H1 (cell line): ENCODE data around the gene SSRP1. TPM values are rescaled to one million over a fixed set of nuclear protein-coding genes. Genes with fewer than 3 reads are reported as not detected.

Experiments used
- CTCF ChIA-PET: fragments of 300-600 bp; sonication (Branson Sonifier 250); formaldehyde crosslinking; loops from one replicate; lab custom pipeline; 2021; ENCODE audit not compliant: partially characterized antibody; lab: Charles Lee
- POLR2A ChIA-PET: fragments of 300-600 bp; sonication (Branson Sonifier 250); formaldehyde crosslinking; loops from one replicate; lab custom pipeline; 2021; ENCODE audit warnings: inconsistent platforms; ENCODE audit not compliant: partially characterized antibody; lab: Charles Lee
- DNase-seq, 2 experiments: peaks; one replicate each; pipeline versions ENCODE4 v3.0.0 to v3.0.0-alpha.2; 2010 to 2022; ENCODE audit warnings: low spot score in 2 of 2, low read depth in 1 of 2, mixed read lengths in 1 of 2
- FAIRE-seq: peaks from 2 replicates; lab custom pipeline; 2011; peaks lifted over from hg19 to GRCh38; lab: Jason Lieb, UNC
- H2AFZ ChIP-seq: 2 replicates; pipeline ENCODE4 v1.8.1; 2012; ENCODE audit warnings: low read length, inconsistent platforms
- H2AK5ac ChIP-seq: 2 replicates; pipeline ENCODE4 v1.6.1; 2013; ENCODE audit warnings: low read depth, low read length
- H2BK120ac ChIP-seq: replicated peaks from 2 replicates; pipeline ENCODE3; 2013; ENCODE audit warnings: low read depth, low read length, inconsistent platforms
- H2BK12ac ChIP-seq: 2 replicates; pipeline ENCODE4 v1.6.1; 2013; ENCODE audit warnings: low read depth, low read length
- H2BK15ac ChIP-seq: 2 replicates; pipeline ENCODE4 v1.6.1; 2013; ENCODE audit warnings: low read length
- H2BK20ac ChIP-seq: 2 replicates; pipeline ENCODE4 v1.6.1; 2013; ENCODE audit warnings: low read length
- H2BK5ac ChIP-seq: 2 replicates; pipeline ENCODE4 v1.6.1; 2013; ENCODE audit warnings: low read depth, low read length
- H3K14ac ChIP-seq: 2 replicates; pipeline ENCODE4 v1.6.1; 2013; ENCODE audit warnings: inconsistent platforms; ENCODE audit not compliant: insufficient read length
- H3K18ac ChIP-seq: 2 replicates; pipeline ENCODE4 v1.6.1; 2013; ENCODE audit warnings: low read length; ENCODE audit errors: extremely low read depth
- H3K23ac ChIP-seq: 2 replicates; pipeline ENCODE4 v1.6.1; 2013; ENCODE audit warnings: inconsistent platforms; ENCODE audit not compliant: insufficient read length
- H3K23me2 ChIP-seq: 2 replicates; pipeline ENCODE4 v1.6.1; 2013; ENCODE audit warnings: low read depth, low read length
- H3K27ac ChIP-seq: 2 replicates; pipeline ENCODE4 v1.6.1; 2011; ENCODE audit warnings: low read depth, low read length, inconsistent platforms
- H3K27me3 ChIP-seq, 4 experiments: replicated peaks in 1 of 4; 1 replicate in 1 of 4; 2 replicates in 3 of 4; pipeline versions ENCODE4 v1.6.1 to v1.8.1; 2011 to 2013; ENCODE audit warnings: low read length in 3 of 4, mild to moderate bottlenecking in 3 of 4, inconsistent platforms in 2 of 4, mixed read lengths in 2 of 4, moderate library complexity in 1 of 4; ENCODE audit not compliant: control insufficient read depth in 3 of 4, insufficient read depth in 3 of 4; ENCODE audit errors: extremely low read depth in 1 of 4
- H3K36me3 ChIP-seq, 4 experiments: 2 replicates each; pipeline versions ENCODE4 v1.6.1 to v1.8.1; 2011 to 2013; ENCODE audit warnings: mild to moderate bottlenecking in 4 of 4, low read length in 3 of 4, moderate library complexity in 2 of 4, control low read depth in 1 of 4, inconsistent platforms in 1 of 4; ENCODE audit not compliant: insufficient read depth in 4 of 4, control insufficient read depth in 2 of 4
- H3K4ac ChIP-seq: replicated peaks from 2 replicates; pipeline ENCODE3; 2013; ENCODE audit warnings: low read length, low read depth, mixed read lengths, inconsistent platforms; ENCODE audit not compliant: insufficient read length
- H3K4me1 ChIP-seq, 4 experiments: replicated peaks in 1 of 4; 1 replicate in 1 of 4; 2 replicates in 3 of 4; pipeline versions ENCODE4 v1.6.1 to v1.8.1; 2011 to 2013; ENCODE audit warnings: low read length in 3 of 4, inconsistent platforms in 2 of 4, mixed read lengths in 1 of 4; ENCODE audit not compliant: insufficient read depth in 4 of 4, control insufficient read depth in 3 of 4
- H3K4me2 ChIP-seq, 2 experiments: 2 replicates each; pipeline versions ENCODE4 v1.6.1 to v1.8.1; 2011 to 2013; ENCODE audit warnings: low read depth in 2 of 2, low read length in 2 of 2, control low read depth in 1 of 2, inconsistent platforms in 1 of 2, mild to moderate bottlenecking in 1 of 2; ENCODE audit not compliant: insufficient read depth in 1 of 2
- H3K4me3 ChIP-seq, 4 experiments: fragments of 200-600, 300-600 bp in 1 of 4; sonication (generic), shearing (Covaris generic), sonication (Bioruptor Twin) in 1 of 4; 2 replicates each; pipeline versions ENCODE4 v1.5.1 to v1.8.1; 2011 to 2016; ENCODE audit warnings: low read length in 4 of 4, low read depth in 3 of 4, control low read depth in 2 of 4, inconsistent platforms in 2 of 4, mild to moderate bottlenecking in 2 of 4, mixed read lengths in 1 of 4, moderate library complexity in 1 of 4; ENCODE audit not compliant: insufficient read depth in 2 of 4; ENCODE audit errors: extremely low read depth in 1 of 4
- H3K56ac ChIP-seq: replicated peaks from 2 replicates; pipeline ENCODE3; 2013; ENCODE audit warnings: low read depth, mild to moderate bottlenecking, mixed read lengths, low read length, inconsistent platforms; ENCODE audit not compliant: insufficient read length
- H3K79me1 ChIP-seq: 2 replicates; pipeline ENCODE4 v1.6.1; 2013; ENCODE audit warnings: low read depth, low read length, control low read depth
- H3K79me2 ChIP-seq, 2 experiments: 2 replicates each; pipeline versions ENCODE4 v1.6.1 to v1.8.1; 2012 to 2013; ENCODE audit warnings: low read length in 2 of 2, mild to moderate bottlenecking in 2 of 2, inconsistent platforms in 1 of 2; ENCODE audit not compliant: insufficient read depth in 2 of 2, control insufficient read depth in 1 of 2
- H3K9ac ChIP-seq, 4 experiments: replicated peaks in 1 of 4; 1 replicate in 1 of 4; 2 replicates in 3 of 4; pipeline versions ENCODE4 v1.6.1 to v1.8.1; 2011 to 2013; ENCODE audit warnings: low read depth in 3 of 4, low read length in 3 of 4, control low read depth in 2 of 4, mild to moderate bottlenecking in 2 of 4, moderate library complexity in 2 of 4, inconsistent platforms in 1 of 4; ENCODE audit errors: extremely low read depth in 1 of 4
- H3K9me3 ChIP-seq, 2 experiments: 2 replicates each; pipeline versions ENCODE4 v1.6.1 to v1.8.1; 2012 to 2013; ENCODE audit warnings: mild to moderate bottlenecking in 2 of 2, moderate library complexity in 2 of 2, control low read depth in 1 of 2, inconsistent platforms in 1 of 2, low read depth in 1 of 2, low read length in 1 of 2, mixed read lengths in 1 of 2; ENCODE audit not compliant: insufficient read depth in 2 of 2
- H4K20me1 ChIP-seq, 2 experiments: replicated peaks in 1 of 2; 2 replicates each; pipeline versions ENCODE3 to v1.8.1; 2011 to 2013; ENCODE audit warnings: inconsistent platforms in 2 of 2, low read length in 2 of 2, mild to moderate bottlenecking in 1 of 2; ENCODE audit not compliant: insufficient read depth in 2 of 2, control insufficient read depth in 1 of 2
- H4K5ac ChIP-seq: 2 replicates; pipeline ENCODE4 v1.6.1; 2013; ENCODE audit warnings: low read length, low read depth, mixed read lengths, inconsistent platforms; ENCODE audit not compliant: insufficient read length
- H4K8ac ChIP-seq: 2 replicates; pipeline ENCODE4 v1.8.0; 2013; ENCODE audit warnings: mild to moderate bottlenecking, moderate library complexity, low read length, inconsistent platforms; ENCODE audit not compliant: insufficient read depth; ENCODE audit errors: extremely low read depth
- H4K91ac ChIP-seq: replicated peaks from 2 replicates; pipeline ENCODE3; 2013; ENCODE audit warnings: low read length, mixed read lengths, inconsistent platforms; ENCODE audit not compliant: insufficient read length
- ATF3 ChIP-seq: IDR thresholded peaks from 2 replicates; pipeline ENCODE4 v1.6.1; 2011; ENCODE audit warnings: low read depth, mild to moderate bottlenecking, low read length; ENCODE audit not compliant: insufficient read depth
- BRCA1 ChIP-seq: IDR thresholded peaks from 2 replicates; pipeline ENCODE4 v1.6.1; 2012; ENCODE audit warnings: low read depth, low read length, improper control_type of control experiment
- CHD1 ChIP-seq: IDR thresholded peaks from 2 replicates; pipeline ENCODE4 v1.6.1; 2012; ENCODE audit warnings: low read depth, low read length, improper control_type of control experiment
- CREB1 ChIP-seq: IDR thresholded peaks from 2 replicates; pipeline ENCODE4 v1.6.1; 2012; ENCODE audit warnings: inconsistent platforms
- JUN ChIP-seq: IDR thresholded peaks from 2 replicates; pipeline ENCODE4 v1.6.1; 2011; ENCODE audit warnings: low read depth, mild to moderate bottlenecking, improper control_type of control experiment, low read length
- JUND ChIP-seq: IDR thresholded peaks from 2 replicates; pipeline ENCODE4 v1.6.1; 2011; ENCODE audit warnings: mild to moderate bottlenecking, improper control_type of control experiment, low read length
- NRF1 ChIP-seq: IDR thresholded peaks from 2 replicates; pipeline ENCODE4 v1.6.1; 2011; ENCODE audit warnings: mild to moderate bottlenecking, low read depth, low read length, improper control_type of control experiment
- POLR2A ChIP-seq, 2 experiments: IDR thresholded peaks; 1 replicate in 1 of 2; 2 replicates in 1 of 2; pipeline ENCODE4 v1.6.1; 2011; ENCODE audit warnings: low read depth in 2 of 2, low read length in 2 of 2, mild to moderate bottlenecking in 2 of 2; ENCODE audit errors: control extremely low read depth in 1 of 2
- TAF7 ChIP-seq: optimal IDR thresholded peaks from 2 replicates; pipeline ENCODE3; 2011; ENCODE audit warnings: low read depth, mild to moderate bottlenecking, inconsistent platforms, low read length, moderate library complexity, borderline replicate concordance
- TEAD4 ChIP-seq: IDR thresholded peaks from 2 replicates; pipeline ENCODE4 v1.6.1; 2012; ENCODE audit warnings: low read depth, low read length, inconsistent platforms, mixed read lengths
- WGBS, 2 experiments: shearing (Covaris generic) in 1 of 2; methylation state at CpG; one replicate each; pipeline versions ENCODE4 v1.1.6 to v1.1.7; 2013 to 2015; ENCODE audit warnings: low lambda C conversion rate in 2 of 2, mixed read lengths in 2 of 2, inconsistent platforms in 1 of 2, low coverage in 1 of 2, missing lambda C conversion rate in 1 of 2; ENCODE audit not compliant: insufficient replicate concordance in 2 of 2, insufficient coverage in 1 of 2, insufficient read length in 1 of 2; ENCODE audit errors: extremely low coverage in 1 of 2, missing lambda C conversion rate in 1 of 2; 5-methylcytosine and 5-hydroxymethylcytosine counted together
- polyA plus RNA-seq, 7 experiments: library from polyadenylated mRNA; depleted of rRNA in 3 of 7; stranded (reverse) in 5 of 7; unstranded in 2 of 7; fragments of >200 nt in 5 of 7; fragments of 200-250 nt in 2 of 7; gene quantifications; 1 replicate in 5 of 7; 2 replicates in 1 of 7; 4 replicates in 1 of 7; pipeline versions ENCODE4 v1.2.1 to v1.2.3, GENCODE V29; 2011 to 2013; ENCODE audit warnings: missing spikeins in 2 of 7, mixed read lengths in 2 of 7
- total RNA-seq: library from RNA; stranded (reverse); fragmentation: NEBNext Ultra II Directional; extraction: Animal tissue kit (Norgen Biotek cat#: 25700); gene quantifications from 2 replicates; pipeline ENCODE4 v1.2.1, GENCODE V29; 2021

SSRP1 gene
- total and polyA plus RNA-seq, 2 of the 8 experiments (the other 6 are each of a cell fraction or from before 2014, with no cell fraction given) = 259 to 281 TPM

GRCh38 chr11:57299150-57299737 is 36.4 kb downstream of the SSRP1 start:
- Histone ChIP-seq H2AK5ac (no peak overlapping the region), H3K18ac (no peak overlapping the region), H3K4ac (no peak overlapping the region), H4K5ac (no peak overlapping the region), H2BK120ac (no peak overlapping the region), H2BK15ac (no peak overlapping the region), H3K4me3 (no peak overlapping the region), H2BK5ac (no peak overlapping the region), H3K4me2 (no peak overlapping the region), H3K36me3 (peaks cover 26 to 46% (median 40%) of the 10 kb centered on the region in 4 experiments), H4K91ac (no peak overlapping the region), H3K4me1 (peaks cover 0 to 5% (median 3%) of the 10 kb centered on the region in 4 experiments; a peak in 5 of 7 replicates), H3K14ac (no peak overlapping the region), H3K9ac (no peak overlapping the region), H2BK12ac (no peak overlapping the region), H4K20me1 (peaks cover 2 to 11% of the 10 kb centered on the region in 2 experiments), H3K79me2 (no peaks in the 10 kb centered on the region; a peak in 1 of 4 replicates), H3K79me1 (peaks cover 4% of the 10 kb centered on the region; the same call in 1 of the 2 replicates), H2BK20ac (no peak overlapping the region), H3K27me3 (no peaks in the 10 kb centered on the region), H3K56ac (no peak overlapping the region), H2AFZ (no peak overlapping the region), H3K9me3 (peaks cover 5 to 6% of the 10 kb centered on the region in 2 experiments; a peak in 3 of 4 replicates), H3K23me2 (no peaks in the 10 kb centered on the region), H4K8ac (no peak overlapping the region), H3K27ac (no peak overlapping the region), H3K23ac (no peak overlapping the region)
- DNase-seq = no peak
- TF ChIP-seq ATF3 = no peak
- no peak for TF ChIP-seq CREB1
- TF ChIP-seq JUND = no peak
- TF ChIP-seq TEAD4 = no peak
- TF ChIP-seq BRCA1 = no peak
- TF ChIP-seq POLR2A (IDR thresholded peaks at IDR 0.05; ENCODE audit: control extremely low read depth in 1 of 2, low read depth in 2 of 2, low read length in 2 of 2) = no peak
- TF ChIP-seq JUN = no peak
- no peak for TF ChIP-seq CHD1
- TF ChIP-seq TAF7 = no peak
- TF ChIP-seq NRF1 = no peak
- FAIRE-seq = no peak
- CTCF ChIA-PET = no interaction called here
- POLR2A ChIA-PET = interaction anchor here (0.6 to 39.4 kb wide), 2 partner anchors 25 to 67 kb away, joined by 5 to 1279 read pairs; partner anchors contain the start of genes P2RX3, SSRP1 and TNKS1BP1
- WGBS, 2 experiments = 92% methylated on average over 5 of the region's 5 CpGs; no CpG with 5 or more reads in 1 of the 2 experiments
